GM19351 (cell line): Measurements from ENCODE around the gene THADA.

ENCODE experiments used
- ATAC-seq: cut with Tn5 transposase; IDR thresholded peaks from one replicate; pipeline ENCODE4 v1.9.1; 2021; ENCODE audit warnings: mild to moderate bottlenecking, moderate library complexity; ENCODE audit not compliant: unreplicated experiment

The THADA gene

GRCh38 chr2:43265001-43265400, 330.8 kb downstream of the THADA start:
- ATAC-seq = no peak

- ATAC-seq = no peak
Observed at GRCh38 chr2:43262951-43263350, 332.9 kb downstream of the THADA start.

GRCh38 chr2:43262239-43262638, 333.6 kb downstream of the THADA start:
- ATAC-seq = no peak

DNA sequence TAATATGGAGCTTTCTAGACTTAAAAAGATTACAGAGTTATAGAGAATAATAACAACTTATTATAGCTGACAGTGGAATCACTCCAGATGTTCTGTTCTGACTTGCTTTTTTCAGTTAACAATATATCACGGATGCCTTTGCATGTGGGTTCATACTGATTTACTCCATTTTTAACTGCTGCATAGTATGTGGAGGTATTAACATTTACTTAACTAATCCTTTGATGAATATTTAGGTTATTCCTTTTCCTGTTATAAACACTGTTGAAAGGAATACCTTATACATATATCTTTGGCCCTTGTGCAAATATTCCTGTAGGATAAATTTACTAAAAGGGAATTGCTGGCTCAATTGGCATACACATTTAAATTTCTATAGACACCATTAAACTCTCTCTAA, 336.3 kb downstream of the THADA start:
- ATAC-seq = no peak

DNA sequence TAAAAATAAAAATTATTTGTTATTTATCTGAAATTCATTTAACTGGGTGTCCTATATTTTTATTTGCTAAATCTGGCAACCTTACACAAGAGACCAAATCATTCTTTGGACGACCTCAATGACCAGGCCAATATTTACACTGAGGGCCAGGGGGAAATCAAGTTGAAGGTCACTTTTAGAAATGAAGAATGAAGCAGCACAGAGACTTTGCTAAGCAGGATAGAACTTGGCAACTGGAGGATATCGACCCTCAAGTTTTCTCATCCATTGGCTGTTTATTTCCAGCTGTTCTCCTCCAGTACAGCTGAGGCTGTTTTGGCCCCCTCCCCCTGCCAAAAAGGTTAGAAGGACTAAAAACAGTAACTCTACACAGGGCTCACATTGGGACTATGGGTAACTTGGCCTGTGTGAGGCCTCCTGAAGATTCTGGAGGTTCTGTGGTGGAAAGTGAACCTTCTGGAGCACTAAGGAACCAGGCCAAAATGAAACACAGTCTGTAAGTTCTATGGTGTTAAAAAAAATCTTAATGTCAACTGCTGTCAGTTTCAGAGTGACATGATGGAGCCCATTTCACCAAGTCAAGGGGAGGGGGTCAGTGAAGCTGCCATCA, 337.2 kb downstream of the THADA start:
- ATAC-seq = no peak

- no peak for ATAC-seq
Observed at GRCh38 chr2:43255296-43255910, 340.4 kb downstream of the THADA start.

- ATAC-seq = no peak
Observed at GRCh38 chr2:43254331-43254730, 341.5 kb downstream of the THADA start.

DNA sequence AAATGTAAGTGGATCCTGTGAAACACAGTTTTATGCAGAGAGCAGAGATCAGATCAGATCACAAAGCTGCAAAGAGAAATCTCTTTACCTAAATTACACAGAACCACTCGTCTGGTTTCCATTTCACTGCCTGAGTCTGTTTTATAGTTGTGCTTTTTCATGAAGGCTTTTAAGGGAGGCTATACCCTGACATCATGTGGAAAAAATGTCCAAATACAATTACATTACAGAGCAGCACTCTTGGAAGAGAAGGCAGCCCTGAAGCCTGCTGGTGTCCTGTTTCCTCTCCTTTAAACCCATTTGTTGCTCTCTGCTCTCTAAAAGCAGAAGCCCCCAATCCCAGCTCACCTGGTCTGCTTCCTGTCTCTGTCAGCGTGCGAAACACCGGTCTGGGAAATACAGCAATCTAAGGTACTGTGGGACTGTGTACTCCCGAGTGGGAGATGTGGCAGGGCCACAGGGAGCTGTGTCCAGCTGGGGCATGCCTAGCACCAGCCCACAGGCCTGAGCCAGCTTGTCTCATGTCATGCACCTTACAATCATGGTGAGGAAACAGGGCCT, 344.6 kb downstream of the THADA start:
- no peak for ATAC-seq

- no peak for ATAC-seq
Observed at GRCh38 chr2:43250015-43250414, 345.8 kb downstream of the THADA start.

GRCh38 chr2:43248621-43249020, 347.2 kb downstream of the THADA start:
- ATAC-seq = no peak

DNA sequence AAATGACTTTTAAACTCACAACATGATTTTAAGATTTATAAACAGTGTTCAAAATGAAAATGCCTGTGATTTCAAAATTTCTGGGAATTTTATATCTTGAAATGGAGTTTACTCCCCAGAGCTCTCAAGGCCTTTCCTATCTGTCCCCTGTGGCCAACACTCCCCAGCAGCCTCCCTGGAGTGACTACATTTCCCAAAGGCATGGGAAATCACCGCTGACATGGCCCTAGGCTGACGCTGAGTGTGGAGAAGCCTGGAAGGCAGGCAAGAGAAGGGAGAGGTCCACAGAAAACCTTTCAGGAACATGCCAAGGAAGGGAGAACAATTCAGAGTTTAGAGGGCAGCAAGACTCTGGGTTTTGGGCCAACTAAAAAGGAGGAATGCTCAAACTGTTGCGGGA, 349.2 kb downstream of the THADA start:
- no peak for ATAC-seq

DNA sequence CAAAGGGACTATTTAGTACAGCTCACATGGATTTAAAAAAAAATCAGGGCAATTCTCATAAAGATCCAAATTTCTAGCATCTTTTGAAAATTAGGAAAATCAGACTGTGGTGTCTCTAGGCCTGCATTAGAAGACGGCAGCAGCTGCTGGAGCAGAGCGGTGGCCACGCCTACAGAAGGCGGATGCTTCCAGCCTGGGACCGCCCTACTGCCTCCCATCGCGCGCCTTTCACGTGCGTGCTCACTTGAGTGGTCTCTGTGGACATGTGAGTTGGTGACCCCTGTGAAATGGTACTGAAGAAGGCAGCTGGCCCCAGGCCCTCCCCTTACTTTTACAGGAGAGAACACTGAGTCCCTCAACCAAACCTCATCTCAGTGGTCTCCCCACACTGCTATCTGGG, 354.3 kb downstream of the THADA start:
- no peak for ATAC-seq

GRCh38 chr2:43240766-43241150, 355.1 kb downstream of the THADA start:
- ATAC-seq = no peak

DNA sequence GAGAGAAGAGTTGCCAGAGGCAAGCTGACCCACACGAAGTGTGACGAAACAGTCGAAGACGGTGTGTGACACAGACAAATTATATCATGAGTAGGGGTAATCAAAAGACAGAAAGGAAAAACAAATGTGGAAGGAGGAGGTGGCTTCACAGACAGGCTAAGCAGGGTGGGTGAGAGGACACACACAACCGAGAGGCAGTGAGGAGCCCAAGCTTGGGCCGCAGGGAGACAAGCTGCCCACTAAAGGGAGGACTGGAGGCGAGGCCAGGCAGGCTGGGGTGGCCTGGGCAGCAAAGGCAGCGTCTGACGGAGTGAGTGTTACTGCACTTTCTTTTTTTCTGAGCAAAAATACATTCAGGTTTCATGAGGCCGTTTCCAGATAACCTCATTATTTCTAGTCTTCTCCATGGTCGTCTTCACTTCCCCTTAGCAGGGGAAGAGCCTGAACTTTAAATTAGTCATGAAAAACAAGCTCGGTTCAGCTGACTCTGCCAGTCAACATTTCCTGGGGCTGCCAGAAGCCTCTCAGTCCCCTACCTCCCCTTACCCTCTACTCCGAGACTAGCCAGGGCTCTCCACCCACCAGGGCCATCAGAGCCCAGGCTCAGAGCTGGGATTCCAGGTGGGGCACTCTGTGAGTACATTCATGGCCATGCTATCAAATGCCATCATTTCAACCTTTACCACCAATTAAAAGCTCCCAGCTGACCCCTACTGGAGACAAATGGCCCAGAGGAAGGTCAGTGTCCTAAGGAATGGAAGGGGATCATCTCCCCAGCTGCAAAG, 355.7 kb downstream of the THADA start:
- peak; percentile 61 for ATAC-seq

DNA sequence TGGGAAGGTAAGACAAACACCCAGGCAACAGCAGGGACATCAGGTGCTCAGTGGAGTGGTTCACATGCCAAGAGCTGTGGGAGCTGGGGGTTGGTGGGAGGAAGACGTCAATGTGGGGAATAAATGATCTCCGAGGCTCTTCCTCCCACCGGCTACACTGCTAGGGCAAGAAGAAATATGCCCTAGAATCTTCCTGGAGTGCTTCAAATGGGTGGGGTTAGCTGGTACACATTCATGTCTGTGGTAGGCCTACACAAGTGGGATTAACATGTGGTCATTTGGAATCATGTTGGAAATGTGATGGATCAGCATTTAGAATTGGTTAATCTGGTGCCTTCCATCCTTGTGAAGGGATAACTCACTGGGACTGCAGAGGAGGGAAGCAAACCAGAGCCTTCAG, 357.0 kb downstream of the THADA start:
- ATAC-seq = no peak

DNA sequence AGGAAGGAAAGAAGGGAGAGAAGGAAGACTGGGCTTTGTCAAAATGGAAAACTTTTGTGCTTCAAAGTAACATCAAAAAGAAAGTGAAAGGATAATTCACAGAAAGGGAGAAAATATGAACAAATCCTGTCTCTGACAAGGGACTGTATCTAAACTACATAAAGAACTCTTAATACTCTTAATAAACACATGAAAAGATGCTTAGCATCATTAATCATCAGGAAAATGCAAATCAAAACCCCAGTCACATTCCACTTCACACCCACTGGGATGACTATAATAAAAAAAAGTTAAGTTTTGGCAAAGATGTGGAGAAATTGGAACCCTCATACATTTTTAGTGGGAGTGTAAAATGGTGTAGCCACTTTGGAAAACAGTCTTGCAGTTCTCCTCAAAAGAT, 357.7 kb downstream of the THADA start:
- ATAC-seq = no peak

- ATAC-seq = no peak
Observed at GRCh38 chr2:43233218-43234212, 362.3 kb downstream of the THADA start.

- no peak for ATAC-seq
Observed at GRCh38 chr2:43230951-43231827, 364.6 kb downstream of the THADA start.

DNA sequence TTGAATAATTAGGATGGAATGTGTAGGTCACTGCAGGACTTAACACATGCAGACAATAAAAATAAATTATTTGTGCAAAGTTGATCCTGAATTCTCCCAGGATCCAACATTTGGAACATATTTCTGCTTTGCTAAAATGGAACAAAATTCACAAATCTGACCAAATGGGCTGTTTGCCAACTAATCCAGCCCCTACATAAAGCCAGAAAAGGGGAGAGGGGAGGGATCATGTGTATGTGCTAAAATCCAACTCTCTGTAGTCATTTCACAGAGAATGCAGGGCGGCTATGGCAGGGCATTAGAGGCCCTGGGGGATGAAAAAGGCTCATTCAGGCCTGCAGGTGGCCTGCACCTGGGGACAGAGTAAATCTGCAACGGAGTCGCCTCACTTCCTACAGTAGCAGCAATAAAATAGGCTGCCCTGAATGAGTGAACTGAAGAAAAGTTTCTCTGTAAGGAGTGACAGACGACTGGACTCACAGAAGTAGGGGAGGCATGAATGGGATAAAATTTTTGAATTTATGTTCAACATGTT, 365.4 kb downstream of the THADA start:
- ATAC-seq = no peak
